Astrocyte of the spinal cord (primary cell): ENCODE results near the gene PRDM15.

ENCODE experiments used
- DNase-seq: peaks from one replicate; pipeline ENCODE4 v3.0.0; 2011; ENCODE audit warnings: low read depth, low spot score
- H3K4me3 ChIP-seq: 2 replicates; pipeline ENCODE4 v1.5.1; 2011; ENCODE audit warnings: low read depth, mild to moderate bottlenecking, low read length, moderate library complexity
- in situ Hi-C: cut with HindIII; loops from 2 replicates; pipeline ENCODE4 v1.10.0; 2017; ENCODE audit warnings: low sequenced_read_pairs
- TF ChIP-seq, protein P1 (sequence below): IDR thresholded peaks from 2 replicates; pipeline ENCODE4 v1.5.1; 2012; ENCODE audit warnings: low read depth, mild to moderate bottlenecking, low read length, inconsistent platforms

Gene PRDM15

DNA sequence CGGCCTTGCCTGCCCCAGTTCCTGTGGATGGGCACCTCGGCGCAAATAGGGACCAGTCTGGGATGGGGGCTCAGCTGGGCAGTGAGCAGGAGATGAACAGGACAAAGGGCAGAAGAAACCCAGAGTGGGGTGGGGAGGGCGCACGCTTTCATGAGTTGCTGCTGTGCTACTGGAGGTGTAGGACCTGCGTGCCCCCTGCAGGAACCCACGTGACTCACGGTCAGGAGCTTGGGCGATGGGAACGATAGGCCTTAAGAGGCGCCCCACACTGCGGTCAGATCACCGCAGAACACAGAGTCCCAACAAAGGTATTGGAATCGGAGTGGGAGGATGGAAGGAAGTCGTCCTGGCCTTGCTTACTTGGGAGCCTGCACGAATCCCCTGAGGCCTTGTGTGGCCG is 17.2 kb downstream of the PRDM15 start:
- no peak for DNase-seq
- H3K4me3 ChIP-seq: no peak overlapping the region
- TF ChIP-seq, protein P1, sequence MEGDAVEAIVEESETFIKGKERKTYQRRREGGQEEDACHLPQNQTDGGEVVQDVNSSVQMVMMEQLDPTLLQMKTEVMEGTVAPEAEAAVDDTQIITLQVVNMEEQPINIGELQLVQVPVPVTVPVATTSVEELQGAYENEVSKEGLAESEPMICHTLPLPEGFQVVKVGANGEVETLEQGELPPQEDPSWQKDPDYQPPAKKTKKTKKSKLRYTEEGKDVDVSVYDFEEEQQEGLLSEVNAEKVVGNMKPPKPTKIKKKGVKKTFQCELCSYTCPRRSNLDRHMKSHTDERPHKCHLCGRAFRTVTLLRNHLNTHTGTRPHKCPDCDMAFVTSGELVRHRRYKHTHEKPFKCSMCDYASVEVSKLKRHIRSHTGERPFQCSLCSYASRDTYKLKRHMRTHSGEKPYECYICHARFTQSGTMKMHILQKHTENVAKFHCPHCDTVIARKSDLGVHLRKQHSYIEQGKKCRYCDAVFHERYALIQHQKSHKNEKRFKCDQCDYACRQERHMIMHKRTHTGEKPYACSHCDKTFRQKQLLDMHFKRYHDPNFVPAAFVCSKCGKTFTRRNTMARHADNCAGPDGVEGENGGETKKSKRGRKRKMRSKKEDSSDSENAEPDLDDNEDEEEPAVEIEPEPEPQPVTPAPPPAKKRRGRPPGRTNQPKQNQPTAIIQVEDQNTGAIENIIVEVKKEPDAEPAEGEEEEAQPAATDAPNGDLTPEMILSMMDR: no peak
- in situ Hi-C loops: no loop called here

DNA sequence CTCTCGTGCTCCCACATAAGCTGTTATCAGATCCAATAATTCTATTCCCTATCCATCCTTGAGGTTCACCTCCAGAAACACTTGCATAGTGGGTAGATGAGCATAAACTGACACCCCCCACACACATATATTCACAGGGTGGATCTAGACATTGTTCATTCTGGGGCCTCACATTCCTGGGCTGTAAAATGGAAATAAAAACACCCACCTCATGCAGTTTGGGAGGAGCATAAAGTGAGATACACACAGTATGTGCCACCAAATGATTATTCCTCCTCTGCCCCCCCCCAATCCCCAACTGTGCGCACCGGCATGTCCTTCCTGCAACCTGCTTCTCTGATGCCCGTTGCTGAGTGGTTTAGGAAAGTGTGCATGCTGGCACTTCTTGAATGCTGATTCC is 17.9 kb downstream of the PRDM15 start:
- DNase-seq: no peak
- no peak overlapping the region for H3K4me3 ChIP-seq
- in situ Hi-C loops: no loop called here
- TF ChIP-seq, protein P1: no peak

DNA sequence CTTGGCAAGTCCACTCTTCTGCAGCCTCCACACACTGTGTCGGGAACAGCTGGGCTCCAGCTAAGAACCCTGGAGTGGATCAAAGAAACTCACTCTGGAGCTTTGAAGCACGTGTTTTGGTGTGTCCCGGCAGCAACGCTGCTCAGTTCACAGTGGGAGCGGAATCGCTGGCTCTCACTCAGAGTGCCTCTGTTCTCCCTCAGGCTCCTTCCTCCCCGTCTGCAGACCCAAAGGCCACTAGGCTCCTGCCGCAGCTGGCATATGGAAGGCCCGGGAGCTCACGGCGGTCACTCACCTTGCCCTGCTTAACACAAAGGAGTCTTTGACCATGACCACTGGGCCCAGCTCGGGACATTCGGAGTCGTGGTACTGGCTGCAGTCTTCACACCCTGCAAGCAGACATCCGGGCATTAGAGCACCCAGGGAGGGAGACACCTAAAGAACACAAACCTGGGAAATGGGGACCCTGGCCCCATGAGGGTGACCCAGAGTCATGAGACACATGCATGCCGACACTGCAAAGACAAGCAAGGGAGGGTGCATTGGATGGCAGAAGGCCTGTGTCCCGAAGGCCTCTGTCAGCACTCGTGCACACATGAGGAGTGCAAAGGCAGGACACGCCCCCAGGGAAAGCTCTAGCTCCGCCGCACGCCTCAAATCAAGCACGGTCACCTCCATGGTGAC is 19.7 kb downstream of the PRDM15 start:
- DNase-seq: no peak
- TF ChIP-seq, protein P1: no peak
- in situ Hi-C loops: no loop called here
- H3K4me3 ChIP-seq: no peak overlapping the region

DNA sequence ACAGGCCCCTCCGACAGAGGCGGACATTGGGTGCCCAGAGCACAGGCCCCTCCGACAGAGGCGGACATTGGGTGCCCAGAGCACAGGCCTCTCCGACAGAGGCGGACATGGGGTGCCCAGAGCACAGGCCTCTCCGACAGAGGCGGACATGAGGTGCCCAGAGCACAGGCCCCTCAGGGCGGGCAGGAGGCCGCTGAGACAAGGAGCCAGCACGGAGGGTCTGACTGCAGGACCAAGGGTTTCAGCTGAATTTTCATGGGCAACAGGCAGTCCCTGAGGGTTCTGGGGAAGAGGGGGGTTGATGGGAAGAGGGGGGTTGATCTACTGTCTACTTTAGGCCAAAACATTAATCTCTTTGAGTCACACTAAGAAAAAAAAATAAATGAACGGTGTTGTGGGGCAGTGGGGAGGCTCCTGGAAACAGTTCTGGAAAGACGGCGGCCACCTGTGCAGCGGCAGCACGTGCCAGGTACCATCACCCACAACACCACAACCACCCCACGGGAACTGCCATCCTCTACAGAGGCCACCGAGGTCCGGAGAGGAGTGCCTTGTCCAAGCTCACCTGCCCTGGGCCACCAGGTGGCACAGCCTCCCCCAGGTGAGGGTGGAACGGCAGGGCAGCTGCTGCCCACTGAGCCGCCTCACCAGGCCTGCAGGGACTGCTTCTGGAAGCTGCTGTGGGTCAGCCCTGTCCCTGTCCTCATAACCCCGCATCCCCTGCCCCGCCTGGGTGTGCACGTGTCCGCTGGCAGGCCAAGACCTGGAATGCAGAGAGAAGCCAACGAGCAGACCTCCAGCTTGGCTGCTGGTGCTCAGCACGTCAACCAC is 20.5 kb downstream of the PRDM15 start:
- TF ChIP-seq, protein P1: no peak
- no peak overlapping the region for H3K4me3 ChIP-seq
- no peak for DNase-seq
- in situ Hi-C loops: no loop called here

DNA sequence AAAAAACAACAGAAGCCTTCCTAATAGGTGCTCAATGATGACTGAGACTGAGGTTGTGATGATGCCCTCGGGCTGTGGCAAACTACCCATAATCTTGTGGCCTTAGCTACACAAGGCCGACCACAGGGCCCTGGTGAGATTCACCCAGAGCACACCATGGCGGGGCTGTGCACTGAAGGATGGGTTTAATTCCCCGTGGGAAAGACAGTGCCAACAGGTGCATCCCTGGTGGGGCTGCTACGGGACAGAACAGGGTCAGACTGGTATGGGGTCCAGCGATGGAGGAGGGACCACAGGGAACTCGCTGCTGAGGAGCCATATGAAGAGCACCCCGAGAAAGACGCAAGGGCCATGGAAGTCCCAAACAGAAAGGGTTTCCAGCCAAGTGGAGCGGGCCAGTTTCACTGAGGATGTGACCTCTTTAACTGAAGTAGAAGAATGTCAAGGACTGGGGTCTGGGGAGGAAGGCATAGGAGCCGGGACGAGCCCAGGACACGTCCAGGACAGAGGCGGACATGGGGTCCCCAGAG is 21.3 kb downstream of the PRDM15 start:
- TF ChIP-seq, protein P1: no peak
- in situ Hi-C loops: no loop called here
- no peak for DNase-seq
- no peak overlapping the region for H3K4me3 ChIP-seq

- no peak overlapping the region for H3K4me3 ChIP-seq
- in situ Hi-C loops: no loop called here
- no peak for DNase-seq
- TF ChIP-seq, protein P1: no peak
Observed at GRCh38 chr21:41856572-41856971, 22.6 kb downstream of the PRDM15 start.
